Ammon's horn (tissue), 1 donor: ENCODE data around the gene SLC38A4.

Source experiments
- DNase-seq: peaks from one replicate; pipeline ENCODE4 v3.0.0-alpha.2; 2016; ENCODE audit warnings: low spot score

SLC38A4 gene

DNA sequence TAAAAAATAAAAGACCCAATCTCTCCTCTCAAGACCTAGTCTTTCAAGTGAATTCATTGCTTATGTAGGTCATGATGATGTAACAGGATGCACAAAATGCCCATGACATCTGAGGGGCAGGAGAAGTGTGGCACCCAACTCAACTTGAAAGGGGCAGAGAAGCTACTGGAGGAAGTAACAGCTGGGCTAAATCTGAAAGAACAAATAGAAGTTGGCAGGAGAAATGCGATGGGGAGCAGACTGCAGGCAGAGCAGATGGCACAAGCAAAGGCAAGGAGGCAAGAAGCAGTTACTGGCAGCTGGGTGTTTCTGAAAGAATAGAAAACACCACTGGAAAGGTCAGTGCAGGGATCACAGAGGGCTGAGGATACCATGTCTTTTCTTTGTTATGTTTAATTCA lies 14.6 kb downstream of the SLC38A4 start:
- peak; percentile 2 for DNase-seq

DNA sequence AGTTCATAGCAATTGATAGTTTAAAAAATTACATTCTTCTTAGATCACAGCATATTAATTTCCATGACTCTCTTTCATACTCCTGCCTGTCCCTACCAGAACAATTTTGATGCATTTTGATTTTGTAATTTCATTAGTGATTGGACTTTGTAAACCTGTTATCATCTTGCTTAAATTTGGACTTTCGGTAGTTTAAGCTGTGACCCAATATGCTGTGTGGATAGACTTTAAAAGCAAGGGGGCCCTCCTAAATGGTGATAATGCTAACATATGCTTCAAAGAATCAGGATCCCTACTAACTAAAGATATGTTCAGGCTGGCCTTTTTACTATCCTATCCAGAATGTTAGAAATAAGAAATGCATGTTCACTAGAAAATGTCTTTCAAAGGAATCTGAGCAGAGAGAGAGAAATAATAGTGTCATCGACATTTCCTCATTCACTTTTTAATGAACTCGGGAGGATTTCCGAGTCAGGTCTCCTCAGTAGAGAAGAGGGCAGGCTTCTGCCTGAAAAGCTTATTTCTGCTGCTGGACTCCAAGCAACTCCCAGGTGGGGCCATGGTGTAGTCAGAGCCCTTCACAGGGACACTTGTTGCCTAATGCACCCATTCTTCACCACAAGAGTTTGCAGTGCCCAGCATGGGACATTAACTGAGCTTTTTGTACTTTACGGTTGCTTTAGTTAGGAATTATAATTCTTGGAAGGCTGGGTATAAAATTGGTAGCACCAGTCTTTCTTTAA lies 16.7 kb downstream of the SLC38A4 start:
- no peak for DNase-seq

DNA sequence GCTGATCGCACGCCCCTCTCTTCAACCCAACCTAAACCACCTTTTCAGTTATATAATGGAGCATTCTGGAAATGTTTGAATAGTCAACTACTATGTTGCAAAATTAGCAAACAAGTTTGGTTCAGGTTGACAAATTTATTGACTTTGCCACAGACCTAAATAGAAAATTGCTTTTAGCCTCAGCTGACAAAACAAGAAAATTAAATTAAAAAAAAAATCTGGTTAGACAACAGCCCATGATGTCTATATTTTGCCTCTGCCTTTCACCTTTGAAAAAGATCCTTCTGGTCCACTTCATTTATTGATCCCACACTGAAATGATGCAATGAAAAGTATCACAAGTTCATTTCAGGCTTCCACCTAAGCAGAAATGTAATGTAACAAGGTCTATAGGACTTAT lies 17.5 kb downstream of the SLC38A4 start:
- DNase-seq: no peak

DNA sequence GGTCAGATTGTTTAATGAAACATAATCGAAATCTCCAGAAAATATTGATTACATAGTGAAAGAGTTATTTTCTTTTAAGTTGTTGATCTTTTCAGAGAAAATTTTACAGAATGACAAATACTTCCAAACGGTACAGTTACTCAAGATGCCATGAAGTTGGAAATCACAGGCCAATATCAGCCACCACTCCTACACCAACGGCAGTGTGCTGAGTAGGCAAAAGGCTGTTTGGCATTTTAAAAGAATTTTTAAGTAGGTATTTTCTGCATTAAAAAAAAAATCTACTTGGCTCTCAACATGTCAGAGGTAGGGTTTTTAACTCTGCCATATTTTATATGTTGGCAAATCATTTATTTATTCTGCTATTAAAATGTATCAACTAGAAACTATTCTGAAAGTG lies 21.7 kb downstream of the SLC38A4 start:
- DNase-seq: no peak

GRCh38 chr12:46803517-46803916 lies 22.3 kb downstream of the SLC38A4 start:
- DNase-seq: no peak

DNA sequence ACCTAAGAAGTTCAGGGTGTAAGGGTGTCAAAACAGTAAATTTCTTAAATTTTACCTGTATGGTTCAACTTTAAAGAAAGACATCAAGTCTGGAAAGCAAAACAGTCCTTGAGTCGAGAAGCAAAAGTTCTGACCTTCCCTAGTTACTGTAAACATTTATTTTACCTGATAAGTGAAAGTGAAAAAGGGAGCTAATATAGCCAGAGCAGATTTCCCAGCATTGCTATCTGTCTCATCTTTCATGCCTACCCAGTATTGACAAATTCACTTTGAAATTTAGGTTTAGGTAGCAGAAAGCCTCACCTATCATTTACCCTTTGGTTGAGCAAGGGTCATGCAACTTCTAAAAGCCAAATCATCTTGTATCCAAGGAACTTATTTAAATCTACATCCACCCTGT lies 24.5 kb downstream of the SLC38A4 start:
- no peak for DNase-seq

GRCh38 chr12:46800160-46800559 lies 25.6 kb downstream of the SLC38A4 start:
- DNase-seq: no peak

- DNase-seq: no peak
These were observed 27.1 kb downstream of the SLC38A4 start for GRCh38 chr12:46798648-46799047.

DNA sequence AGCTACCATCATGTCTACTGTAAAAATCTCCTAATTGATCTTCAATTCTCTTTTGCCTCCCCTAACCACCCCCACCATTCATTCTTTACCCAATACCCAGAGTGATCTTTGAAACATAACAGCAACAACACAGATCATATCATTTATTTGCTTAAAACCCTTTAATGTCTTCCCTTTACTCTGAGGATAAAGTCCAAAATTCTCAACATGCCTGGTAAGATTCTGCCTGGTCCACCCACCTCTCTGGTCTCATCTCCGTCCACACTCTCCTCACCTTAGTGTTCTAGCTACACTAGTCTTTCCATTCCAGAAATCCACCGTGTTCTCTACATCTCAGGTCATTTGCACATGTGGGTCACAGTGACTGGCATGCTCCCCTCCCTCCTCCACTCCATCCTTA lies 27.7 kb downstream of the SLC38A4 start:
- no peak for DNase-seq

GRCh38 chr12:46795988-46796387 lies 29.8 kb downstream of the SLC38A4 start:
- DNase-seq: no peak

DNA sequence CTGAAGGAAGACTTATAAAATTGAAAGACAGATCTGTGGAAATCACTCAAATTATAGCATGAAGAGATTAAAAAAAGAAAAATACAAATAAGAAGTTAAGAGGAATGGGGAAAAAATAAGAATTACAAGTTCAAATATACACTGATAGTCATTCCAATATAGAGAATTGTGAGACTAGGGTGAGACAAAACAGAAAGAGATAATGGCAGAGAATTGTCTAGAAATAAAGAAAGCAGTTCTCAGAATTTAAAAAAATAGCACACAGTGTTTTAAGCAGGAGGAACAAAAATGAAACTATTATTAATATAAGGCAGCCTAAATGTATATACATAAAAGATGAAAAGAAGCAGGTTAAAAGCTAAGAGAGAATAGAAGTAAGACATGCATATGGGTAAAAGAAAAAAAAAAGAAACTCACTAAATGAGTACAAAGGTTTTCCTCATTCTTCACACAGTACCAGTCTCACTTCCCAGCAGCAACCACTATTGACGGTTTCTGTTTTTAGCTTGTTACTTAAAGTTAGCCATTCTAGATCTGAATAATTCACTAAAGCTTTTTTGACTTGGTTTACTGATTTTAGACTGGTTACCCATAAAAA lies 31.1 kb downstream of the SLC38A4 start:
- no peak for DNase-seq

- no peak for DNase-seq
These were observed 32.9 kb downstream of the SLC38A4 start for GRCh38 chr12:46792925-46793324.

DNA sequence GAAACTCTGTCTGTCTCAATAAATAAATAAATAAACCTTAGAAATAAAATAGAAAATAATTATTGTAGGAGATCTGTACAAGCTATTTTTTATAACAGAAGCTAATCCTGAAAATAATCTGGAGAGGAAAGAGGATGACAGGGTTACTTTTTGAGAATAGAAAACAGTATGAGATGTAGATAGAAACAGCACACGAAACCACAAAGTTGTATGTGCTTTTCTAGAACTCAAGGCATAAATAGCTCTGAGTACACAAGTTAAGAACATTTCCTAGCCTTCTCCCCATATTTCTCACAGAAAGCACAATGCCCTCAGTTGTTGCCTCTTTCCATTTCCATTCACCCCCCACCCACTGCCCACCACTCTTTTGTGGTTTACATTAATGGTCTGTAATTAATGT lies 35.7 kb downstream of the SLC38A4 start:
- DNase-seq: no peak

GRCh38 chr12:46788072-46788887 lies 37.5 kb downstream of the SLC38A4 start:
- no peak for DNase-seq

GRCh38 chr12:46787496-46788055 lies 38.2 kb downstream of the SLC38A4 start:
- no peak for DNase-seq

DNA sequence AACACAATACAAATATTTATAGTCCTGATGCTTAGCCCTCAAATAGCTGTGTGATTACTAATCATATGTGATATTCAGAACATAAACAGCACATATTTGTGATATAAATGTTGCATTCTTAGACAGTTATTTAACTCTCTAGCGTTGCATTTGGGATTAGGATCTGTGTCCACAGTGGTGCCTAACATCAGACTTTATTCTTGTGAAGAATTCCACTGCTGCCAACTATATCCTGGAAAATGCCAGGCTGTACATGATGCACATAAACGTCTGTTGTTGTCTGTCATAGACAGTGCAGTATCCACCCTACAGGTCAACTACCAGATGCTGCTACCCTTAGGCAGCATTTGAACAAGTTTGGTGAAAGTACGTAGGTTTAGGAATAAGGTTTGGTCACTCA lies 39.0 kb downstream of the SLC38A4 start:
- DNase-seq: no peak

DNA sequence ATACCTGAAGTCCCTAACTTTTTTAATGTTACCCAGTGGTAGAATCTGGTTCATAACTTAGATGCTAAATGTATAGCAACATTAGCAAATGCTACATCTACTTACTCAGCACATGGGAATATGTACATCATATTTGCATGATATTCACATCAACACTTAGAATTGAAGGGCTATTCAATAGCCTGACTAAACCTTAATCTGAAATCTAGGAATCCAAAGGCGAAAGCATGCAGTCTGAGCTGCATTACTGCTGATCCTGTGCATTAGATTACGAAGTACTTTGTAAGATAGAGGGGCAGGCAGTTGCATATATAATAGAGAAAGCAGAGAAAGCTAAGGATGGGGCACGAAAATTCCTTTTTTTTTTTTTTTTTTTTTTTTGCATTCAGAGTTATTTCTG lies 40.4 kb downstream of the SLC38A4 start:
- no peak for DNase-seq

GRCh38 chr12:46783871-46784270 lies 41.9 kb downstream of the SLC38A4 start:
- no peak for DNase-seq

GRCh38 chr12:46779879-46780278 lies 45.9 kb downstream of the SLC38A4 start:
- DNase-seq: no peak

- no peak for DNase-seq
These were observed 46.7 kb downstream of the SLC38A4 start for GRCh38 chr12:46779063-46779462.

DNA sequence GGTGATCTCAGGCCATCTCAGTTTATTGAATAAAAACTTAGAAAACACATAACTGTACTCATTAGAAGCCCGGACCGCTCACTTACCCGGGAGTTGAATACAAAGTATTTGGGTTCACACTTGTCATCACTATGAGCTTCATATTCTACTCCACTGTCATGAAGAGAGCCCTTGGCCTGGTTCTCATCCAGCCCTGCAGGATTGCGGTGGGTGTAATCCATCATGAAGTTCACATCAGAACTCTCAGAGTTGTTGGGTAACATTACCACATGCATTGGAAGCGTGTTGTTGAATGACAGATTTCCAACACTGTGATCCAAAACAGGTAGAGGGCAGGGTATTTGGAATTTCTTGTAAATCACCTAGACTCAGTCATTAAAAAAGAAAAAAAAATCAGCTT lies 47.4 kb downstream of the SLC38A4 start:
- DNase-seq: no peak

DNA sequence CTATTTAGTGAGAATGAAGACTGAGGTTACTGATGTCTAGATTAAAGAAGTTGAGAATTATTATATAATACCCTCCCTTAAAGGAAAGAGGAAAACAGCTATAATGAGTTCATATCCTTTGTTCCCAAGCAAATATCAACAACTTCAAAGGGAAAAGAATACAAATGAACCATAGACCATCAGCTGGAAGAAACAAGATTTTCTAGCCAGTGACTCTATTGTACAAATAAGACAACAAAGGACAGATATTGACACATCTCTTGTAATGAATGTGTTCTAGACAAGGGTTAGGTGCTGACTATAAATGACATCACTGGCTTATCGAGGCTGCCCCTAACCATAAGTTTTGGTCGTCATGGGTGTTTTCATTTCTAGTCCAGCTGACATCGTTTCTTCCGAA lies 48.2 kb downstream of the SLC38A4 start:
- no peak for DNase-seq

DNA sequence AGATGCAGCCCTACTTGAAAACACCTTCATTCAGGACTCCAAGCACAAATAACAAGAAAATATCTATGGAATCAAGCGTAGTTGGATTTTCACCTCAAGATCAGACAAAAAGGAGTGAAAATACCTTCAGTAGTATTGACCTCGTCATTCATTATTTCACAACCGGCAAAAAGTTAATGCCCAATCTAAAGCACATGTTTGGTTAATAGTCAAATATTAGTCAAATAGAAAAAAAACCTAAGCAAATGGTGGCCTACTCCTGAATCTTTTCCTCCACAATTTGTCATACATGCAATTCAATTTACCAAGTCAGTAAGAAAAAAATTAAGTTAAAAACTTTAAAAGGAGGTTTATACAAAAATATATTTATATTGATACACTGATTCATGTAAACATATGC lies 50.0 kb downstream of the SLC38A4 start:
- no peak for DNase-seq
